Measurements from ENCODE around the gene JPH2. TPM values are rescaled to one million over a fixed set of nuclear protein-coding genes. Genes with fewer than 3 reads are reported as not detected.

JPH2 gene
- total RNA-seq, 1 donor from 2014 or later, result 86.7 TPM

DNA sequence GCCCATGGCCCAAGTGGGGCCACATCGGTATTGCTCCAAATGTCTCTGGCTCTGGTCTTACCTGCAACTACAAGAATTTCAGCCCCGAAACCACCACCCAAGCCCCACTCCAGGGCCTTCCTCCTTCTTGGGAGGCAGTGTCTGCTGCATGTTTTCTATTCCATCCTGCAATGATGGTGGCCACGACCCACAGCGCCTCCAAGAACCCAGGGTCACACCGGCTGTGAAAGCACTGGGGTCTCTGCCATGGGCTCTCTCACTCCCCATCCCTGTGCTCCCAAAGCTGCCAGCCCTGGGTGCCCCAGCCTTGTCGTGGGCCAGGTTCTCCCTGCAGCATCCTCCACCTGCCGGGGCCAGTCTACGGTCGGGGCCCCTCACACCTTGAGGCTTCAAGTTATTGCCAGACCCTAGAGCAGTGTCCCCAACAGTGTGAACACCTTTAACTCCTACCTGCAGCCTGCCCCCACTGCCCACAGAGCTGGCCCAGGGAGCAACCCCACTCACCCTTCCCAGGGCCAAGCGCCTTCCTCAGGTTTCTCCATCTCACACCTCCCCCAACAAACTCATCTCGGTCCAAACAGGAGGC is 115.4 kb downstream of the JPH2 start:
- no peaks in the 10 kb centered on the region for H3K27me3 ChIP-seq
- peak in 1 of 2 donors; percentile 50 for DNase-seq (ENCODE audit: low spot score in 2 of 2)
- H3K4me1 ChIP-seq, result no peaks in the 10 kb centered on the region
- TF ChIP-seq, protein P1, sequence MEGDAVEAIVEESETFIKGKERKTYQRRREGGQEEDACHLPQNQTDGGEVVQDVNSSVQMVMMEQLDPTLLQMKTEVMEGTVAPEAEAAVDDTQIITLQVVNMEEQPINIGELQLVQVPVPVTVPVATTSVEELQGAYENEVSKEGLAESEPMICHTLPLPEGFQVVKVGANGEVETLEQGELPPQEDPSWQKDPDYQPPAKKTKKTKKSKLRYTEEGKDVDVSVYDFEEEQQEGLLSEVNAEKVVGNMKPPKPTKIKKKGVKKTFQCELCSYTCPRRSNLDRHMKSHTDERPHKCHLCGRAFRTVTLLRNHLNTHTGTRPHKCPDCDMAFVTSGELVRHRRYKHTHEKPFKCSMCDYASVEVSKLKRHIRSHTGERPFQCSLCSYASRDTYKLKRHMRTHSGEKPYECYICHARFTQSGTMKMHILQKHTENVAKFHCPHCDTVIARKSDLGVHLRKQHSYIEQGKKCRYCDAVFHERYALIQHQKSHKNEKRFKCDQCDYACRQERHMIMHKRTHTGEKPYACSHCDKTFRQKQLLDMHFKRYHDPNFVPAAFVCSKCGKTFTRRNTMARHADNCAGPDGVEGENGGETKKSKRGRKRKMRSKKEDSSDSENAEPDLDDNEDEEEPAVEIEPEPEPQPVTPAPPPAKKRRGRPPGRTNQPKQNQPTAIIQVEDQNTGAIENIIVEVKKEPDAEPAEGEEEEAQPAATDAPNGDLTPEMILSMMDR (IDR thresholded peaks at IDR 0.05), result no peak
- H3K36me3 ChIP-seq, result no peaks in the 10 kb centered on the region
- H3K27ac ChIP-seq, result no peak overlapping the region
- no peaks in the 10 kb centered on the region for H3K9me3 ChIP-seq
- intact Hi-C loops (cut with DNase I), result loop anchor here (10.0 kb wide), 1 partner anchor 157 kb away; the partner anchor contains the start of gene TOX2
- H3K4me3 ChIP-seq, result no peak overlapping the region

DNA sequence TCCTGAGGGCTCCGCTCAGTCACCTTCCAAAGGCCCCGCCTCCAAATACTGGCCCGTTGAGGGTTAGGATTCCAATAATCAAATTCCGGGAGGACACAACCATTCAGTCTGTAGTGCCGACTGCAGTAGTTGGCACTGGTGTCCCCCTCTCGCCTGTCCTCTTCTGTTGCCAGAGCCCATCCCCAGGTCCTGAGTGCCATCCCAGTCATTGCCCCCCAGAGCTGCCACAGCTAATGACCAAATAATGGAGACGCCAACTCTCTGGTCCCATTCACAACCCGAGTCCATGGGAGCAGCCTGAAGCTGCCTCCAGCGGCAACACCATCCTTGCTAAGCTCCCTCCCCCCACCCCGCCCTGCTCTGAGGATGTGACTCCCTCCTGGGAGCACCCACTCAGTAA is 115.9 kb downstream of the JPH2 start:
- no peaks in the 10 kb centered on the region for H3K9me3 ChIP-seq
- no peak for DNase-seq (ENCODE audit: low spot score in 2 of 2)
- TF ChIP-seq, protein P1 (IDR thresholded peaks at IDR 0.05), result no peak
- H3K4me1 ChIP-seq, result no peaks in the 10 kb centered on the region
- H3K36me3 ChIP-seq, result no peaks in the 10 kb centered on the region
- no peak overlapping the region for H3K4me3 ChIP-seq
- no peak overlapping the region for H3K27ac ChIP-seq
- intact Hi-C loops (cut with DNase I), result loop anchor here (10.0 kb wide), 1 partner anchor 156 kb away; the partner anchor contains the start of gene TOX2
- no peaks in the 10 kb centered on the region for H3K27me3 ChIP-seq

DNA sequence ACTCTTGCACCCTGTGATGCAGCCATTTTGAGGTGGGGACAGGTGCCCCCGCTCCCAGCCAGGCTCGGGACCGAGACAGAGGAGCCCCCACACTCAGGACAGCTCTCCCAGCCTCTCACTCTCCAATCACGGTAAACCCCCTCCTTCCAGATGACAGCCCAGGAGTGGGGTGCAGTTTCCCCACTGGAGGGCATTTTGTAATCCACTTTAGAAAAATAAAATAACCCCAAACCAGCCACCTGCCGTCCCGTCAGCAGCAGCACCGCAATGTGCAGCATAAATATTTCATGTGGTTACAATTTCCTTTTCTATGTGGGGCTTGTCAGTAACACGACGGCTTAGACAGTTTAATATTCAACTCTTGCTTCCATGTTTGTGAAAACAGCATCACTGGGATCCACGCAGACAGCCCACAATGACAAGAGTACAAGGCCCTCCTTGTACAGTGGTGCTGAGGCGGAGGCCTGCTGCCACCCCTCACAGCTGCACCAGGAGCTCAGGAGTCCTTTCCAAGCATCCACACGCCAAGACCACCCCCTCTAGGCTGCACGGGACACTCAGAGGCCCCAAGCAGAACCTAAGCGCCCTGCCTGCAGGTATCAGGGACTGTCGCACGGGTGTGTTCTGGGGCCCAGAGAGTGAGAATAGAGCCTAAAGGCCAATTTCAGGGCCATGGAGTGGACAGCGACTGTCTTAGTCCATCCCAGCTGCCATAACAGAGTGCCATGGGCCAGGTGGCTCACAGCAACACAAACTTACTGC is 116.7 kb downstream of the JPH2 start:
- H3K36me3 ChIP-seq, result no peaks in the 10 kb centered on the region
- TF ChIP-seq, protein P1 (IDR thresholded peaks at IDR 0.05), result no peak
- H3K27me3 ChIP-seq, result no peaks in the 10 kb centered on the region
- H3K9me3 ChIP-seq, result no peaks in the 10 kb centered on the region
- H3K27ac ChIP-seq, result no peak overlapping the region
- H3K4me3 ChIP-seq, result no peak overlapping the region
- DNase-seq (ENCODE audit: low spot score in 2 of 2), result no peak
- no peaks in the 10 kb centered on the region for H3K4me1 ChIP-seq
- intact Hi-C loops (cut with DNase I), result loop anchor here (10.0 kb wide), 1 partner anchor 156 kb away; the partner anchor contains the start of gene TOX2

DNA sequence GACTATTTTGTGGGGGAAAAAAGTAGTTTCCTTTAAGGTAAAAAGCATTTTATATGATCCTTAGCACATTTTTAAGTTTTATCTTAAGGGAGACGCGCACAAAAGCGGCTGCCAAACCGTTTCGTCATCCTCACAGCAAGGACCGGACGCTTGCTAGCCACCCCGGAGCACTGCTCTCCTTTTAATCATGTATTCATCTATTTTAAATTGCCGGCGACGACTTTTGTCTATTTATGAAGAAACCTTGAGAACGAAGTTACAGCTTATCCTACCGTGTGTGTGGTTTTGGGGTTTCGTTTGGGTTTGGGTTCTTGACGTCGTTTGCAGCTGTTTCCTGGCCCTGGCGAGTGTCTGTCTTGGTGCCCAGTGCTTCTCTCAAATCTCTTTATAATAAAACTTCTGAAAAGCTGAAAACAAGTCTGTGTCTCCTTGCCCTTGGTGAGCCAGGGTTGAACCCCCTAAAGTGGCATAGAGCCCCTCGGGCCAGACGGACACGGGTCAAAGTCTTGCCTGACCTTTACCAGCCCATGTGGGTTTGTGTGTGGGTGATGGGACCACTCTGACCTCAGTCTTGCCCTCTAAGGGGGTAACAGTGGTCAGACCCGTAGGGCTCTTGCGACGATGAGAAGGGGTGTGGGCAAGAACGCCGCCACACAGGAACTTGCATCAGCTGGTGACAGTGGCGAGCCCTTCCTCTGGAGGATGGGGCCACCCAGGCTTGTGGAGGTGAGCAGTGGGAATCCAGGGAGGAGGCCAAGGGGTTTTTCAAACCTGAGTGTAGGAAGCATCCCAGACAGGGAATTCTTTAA is 117.6 kb downstream of the JPH2 start:
- H3K27ac ChIP-seq, result no peak overlapping the region
- TF ChIP-seq, protein P1 (IDR thresholded peaks at IDR 0.05), result no peak
- H3K27me3 ChIP-seq, result no peaks in the 10 kb centered on the region
- intact Hi-C loops (cut with DNase I), result loop anchor here (10.0 kb wide), 1 partner anchor 155 kb away; the partner anchor contains the start of gene TOX2
- no peak for DNase-seq (ENCODE audit: low spot score in 2 of 2)
- H3K9me3 ChIP-seq, result no peaks in the 10 kb centered on the region
- H3K36me3 ChIP-seq, result no peaks in the 10 kb centered on the region
- H3K4me1 ChIP-seq, result no peaks in the 10 kb centered on the region
- H3K4me3 ChIP-seq, result no peak overlapping the region

DNA sequence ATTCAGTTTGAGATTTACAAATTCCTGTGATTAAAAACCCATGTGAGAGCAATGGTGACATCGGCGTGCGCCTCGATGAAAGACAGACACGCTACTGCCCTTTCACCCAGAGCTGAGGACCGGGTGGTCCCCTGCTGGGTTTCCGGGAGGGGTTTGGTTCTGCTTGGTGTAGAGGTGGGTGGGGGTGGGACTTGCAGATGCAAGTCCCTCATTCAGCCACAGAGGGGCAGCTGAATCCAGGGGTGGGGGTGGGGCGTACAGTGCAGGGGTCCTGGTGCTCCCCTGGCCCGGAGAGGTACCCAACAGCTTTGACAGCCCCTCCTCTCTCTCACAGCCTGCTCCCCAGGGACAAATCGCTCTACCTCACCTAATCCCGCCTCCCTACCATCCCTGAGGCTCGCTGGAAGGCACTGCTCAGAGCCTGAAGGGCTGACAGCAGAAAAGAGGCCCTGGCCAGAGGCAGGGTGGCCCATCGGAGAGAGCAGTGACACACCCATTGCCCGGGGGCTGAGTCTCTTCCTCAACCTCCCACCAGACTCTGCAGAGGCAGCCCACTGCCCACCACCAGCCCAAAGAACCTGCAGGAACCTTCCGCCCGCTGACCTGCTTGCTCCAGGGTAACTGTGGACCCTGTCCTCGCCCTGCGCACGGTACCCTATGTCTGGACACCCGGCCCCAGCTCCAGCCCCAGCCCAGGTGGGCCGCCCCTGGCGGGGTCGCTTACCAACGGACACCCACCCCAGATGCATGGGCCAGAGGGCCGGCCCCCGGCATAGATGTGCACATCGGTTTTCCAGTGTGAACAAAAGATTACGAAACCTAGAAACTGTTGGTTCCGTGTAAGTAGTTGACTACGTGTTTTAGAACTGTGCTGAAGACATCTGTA is 118.4 kb downstream of the JPH2 start:
- intact Hi-C loops (cut with DNase I), result no loop called here
- H3K36me3 ChIP-seq, result no peaks in the 10 kb centered on the region
- H3K4me1 ChIP-seq, result no peaks in the 10 kb centered on the region
- H3K27me3 ChIP-seq, result no peaks in the 10 kb centered on the region
- no peaks in the 10 kb centered on the region for H3K9me3 ChIP-seq
- no peak overlapping the region for H3K4me3 ChIP-seq
- DNase-seq (ENCODE audit: low spot score in 2 of 2), result peak in 1 of 2 donors; percentile 64
- no peak overlapping the region for H3K27ac ChIP-seq
- TF ChIP-seq, protein P1 (IDR thresholded peaks at IDR 0.05), result no peak
